H1 (cell line): ENCODE data around the gene ERI2. TPM values are rescaled to one million over a fixed set of nuclear protein-coding genes. Genes with fewer than 3 reads are reported as not detected.

Experiments
- CTCF ChIA-PET: fragments of 300-600 bp; sonication (Branson Sonifier 250); formaldehyde crosslinking; loops from one replicate; lab custom pipeline; 2021; ENCODE audit not compliant: partially characterized antibody; lab: Charles Lee
- POLR2A ChIA-PET: fragments of 300-600 bp; sonication (Branson Sonifier 250); formaldehyde crosslinking; loops from one replicate; lab custom pipeline; 2021; ENCODE audit warnings: inconsistent platforms; ENCODE audit not compliant: partially characterized antibody; lab: Charles Lee
- DNase-seq, 2 experiments: peaks; one replicate each; pipeline versions ENCODE4 v3.0.0 to v3.0.0-alpha.2; 2010 to 2022; ENCODE audit warnings: low spot score in 2 of 2, low read depth in 1 of 2, mixed read lengths in 1 of 2
- FAIRE-seq: peaks from 2 replicates; lab custom pipeline; 2011; peaks lifted over from hg19 to GRCh38; lab: Jason Lieb, UNC
- H2AFZ ChIP-seq: 2 replicates; pipeline ENCODE4 v1.8.1; 2012; ENCODE audit warnings: low read length, inconsistent platforms
- H2AK5ac ChIP-seq: 2 replicates; pipeline ENCODE4 v1.6.1; 2013; ENCODE audit warnings: low read depth, low read length
- H2BK120ac ChIP-seq: replicated peaks from 2 replicates; pipeline ENCODE3; 2013; ENCODE audit warnings: low read depth, low read length, inconsistent platforms
- H2BK12ac ChIP-seq: 2 replicates; pipeline ENCODE4 v1.6.1; 2013; ENCODE audit warnings: low read depth, low read length
- H2BK15ac ChIP-seq: 2 replicates; pipeline ENCODE4 v1.6.1; 2013; ENCODE audit warnings: low read length
- H2BK20ac ChIP-seq: 2 replicates; pipeline ENCODE4 v1.6.1; 2013; ENCODE audit warnings: low read length
- H2BK5ac ChIP-seq: 2 replicates; pipeline ENCODE4 v1.6.1; 2013; ENCODE audit warnings: low read depth, low read length
- H3K14ac ChIP-seq: 2 replicates; pipeline ENCODE4 v1.6.1; 2013; ENCODE audit warnings: inconsistent platforms; ENCODE audit not compliant: insufficient read length
- H3K18ac ChIP-seq: 2 replicates; pipeline ENCODE4 v1.6.1; 2013; ENCODE audit warnings: low read length; ENCODE audit errors: extremely low read depth
- H3K23ac ChIP-seq: 2 replicates; pipeline ENCODE4 v1.6.1; 2013; ENCODE audit warnings: inconsistent platforms; ENCODE audit not compliant: insufficient read length
- H3K23me2 ChIP-seq: 2 replicates; pipeline ENCODE4 v1.6.1; 2013; ENCODE audit warnings: low read depth, low read length
- H3K27ac ChIP-seq: 2 replicates; pipeline ENCODE4 v1.6.1; 2011; ENCODE audit warnings: low read depth, low read length, inconsistent platforms
- H3K27me3 ChIP-seq, 4 experiments: replicated peaks in 1 of 4; 1 replicate in 1 of 4; 2 replicates in 3 of 4; pipeline versions ENCODE4 v1.6.1 to v1.8.1; 2011 to 2013; ENCODE audit warnings: low read length in 3 of 4, mild to moderate bottlenecking in 3 of 4, inconsistent platforms in 2 of 4, mixed read lengths in 2 of 4, moderate library complexity in 1 of 4; ENCODE audit not compliant: control insufficient read depth in 3 of 4, insufficient read depth in 3 of 4; ENCODE audit errors: extremely low read depth in 1 of 4
- H3K36me3 ChIP-seq, 4 experiments: 2 replicates each; pipeline versions ENCODE4 v1.6.1 to v1.8.1; 2011 to 2013; ENCODE audit warnings: mild to moderate bottlenecking in 4 of 4, low read length in 3 of 4, moderate library complexity in 2 of 4, control low read depth in 1 of 4, inconsistent platforms in 1 of 4; ENCODE audit not compliant: insufficient read depth in 4 of 4, control insufficient read depth in 2 of 4
- H3K4ac ChIP-seq: replicated peaks from 2 replicates; pipeline ENCODE3; 2013; ENCODE audit warnings: low read length, low read depth, mixed read lengths, inconsistent platforms; ENCODE audit not compliant: insufficient read length
- H3K4me1 ChIP-seq, 4 experiments: replicated peaks in 1 of 4; 1 replicate in 1 of 4; 2 replicates in 3 of 4; pipeline versions ENCODE4 v1.6.1 to v1.8.1; 2011 to 2013; ENCODE audit warnings: low read length in 3 of 4, inconsistent platforms in 2 of 4, mixed read lengths in 1 of 4; ENCODE audit not compliant: insufficient read depth in 4 of 4, control insufficient read depth in 3 of 4
- H3K4me2 ChIP-seq, 2 experiments: 2 replicates each; pipeline versions ENCODE4 v1.6.1 to v1.8.1; 2011 to 2013; ENCODE audit warnings: low read depth in 2 of 2, low read length in 2 of 2, control low read depth in 1 of 2, inconsistent platforms in 1 of 2, mild to moderate bottlenecking in 1 of 2; ENCODE audit not compliant: insufficient read depth in 1 of 2
- H3K4me3 ChIP-seq, 4 experiments: fragments of 200-600, 300-600 bp in 1 of 4; sonication (generic), shearing (Covaris generic), sonication (Bioruptor Twin) in 1 of 4; 2 replicates each; pipeline versions ENCODE4 v1.5.1 to v1.8.1; 2011 to 2016; ENCODE audit warnings: low read length in 4 of 4, low read depth in 3 of 4, control low read depth in 2 of 4, inconsistent platforms in 2 of 4, mild to moderate bottlenecking in 2 of 4, mixed read lengths in 1 of 4, moderate library complexity in 1 of 4; ENCODE audit not compliant: insufficient read depth in 2 of 4; ENCODE audit errors: extremely low read depth in 1 of 4
- H3K56ac ChIP-seq: replicated peaks from 2 replicates; pipeline ENCODE3; 2013; ENCODE audit warnings: low read depth, mild to moderate bottlenecking, mixed read lengths, low read length, inconsistent platforms; ENCODE audit not compliant: insufficient read length
- H3K79me1 ChIP-seq: 2 replicates; pipeline ENCODE4 v1.6.1; 2013; ENCODE audit warnings: low read depth, low read length, control low read depth
- H3K79me2 ChIP-seq, 2 experiments: 2 replicates each; pipeline versions ENCODE4 v1.6.1 to v1.8.1; 2012 to 2013; ENCODE audit warnings: low read length in 2 of 2, mild to moderate bottlenecking in 2 of 2, inconsistent platforms in 1 of 2; ENCODE audit not compliant: insufficient read depth in 2 of 2, control insufficient read depth in 1 of 2
- H3K9ac ChIP-seq, 4 experiments: replicated peaks in 1 of 4; 1 replicate in 1 of 4; 2 replicates in 3 of 4; pipeline versions ENCODE4 v1.6.1 to v1.8.1; 2011 to 2013; ENCODE audit warnings: low read depth in 3 of 4, low read length in 3 of 4, control low read depth in 2 of 4, mild to moderate bottlenecking in 2 of 4, moderate library complexity in 2 of 4, inconsistent platforms in 1 of 4; ENCODE audit errors: extremely low read depth in 1 of 4
- H3K9me3 ChIP-seq, 2 experiments: 2 replicates each; pipeline versions ENCODE4 v1.6.1 to v1.8.1; 2012 to 2013; ENCODE audit warnings: mild to moderate bottlenecking in 2 of 2, moderate library complexity in 2 of 2, control low read depth in 1 of 2, inconsistent platforms in 1 of 2, low read depth in 1 of 2, low read length in 1 of 2, mixed read lengths in 1 of 2; ENCODE audit not compliant: insufficient read depth in 2 of 2
- H4K20me1 ChIP-seq, 2 experiments: replicated peaks in 1 of 2; 2 replicates each; pipeline versions ENCODE3 to v1.8.1; 2011 to 2013; ENCODE audit warnings: inconsistent platforms in 2 of 2, low read length in 2 of 2, mild to moderate bottlenecking in 1 of 2; ENCODE audit not compliant: insufficient read depth in 2 of 2, control insufficient read depth in 1 of 2
- H4K5ac ChIP-seq: 2 replicates; pipeline ENCODE4 v1.6.1; 2013; ENCODE audit warnings: low read length, low read depth, mixed read lengths, inconsistent platforms; ENCODE audit not compliant: insufficient read length
- H4K8ac ChIP-seq: 2 replicates; pipeline ENCODE4 v1.8.0; 2013; ENCODE audit warnings: mild to moderate bottlenecking, moderate library complexity, low read length, inconsistent platforms; ENCODE audit not compliant: insufficient read depth; ENCODE audit errors: extremely low read depth
- H4K91ac ChIP-seq: replicated peaks from 2 replicates; pipeline ENCODE3; 2013; ENCODE audit warnings: low read length, mixed read lengths, inconsistent platforms; ENCODE audit not compliant: insufficient read length
- ASH2L ChIP-seq: fragments of 200-600, 300-600 bp; sonication (generic); IDR thresholded peaks from one replicate; pipeline ENCODE4 v1.7.1; 2017; ENCODE audit warnings: low read length
- CEBPB ChIP-seq: IDR thresholded peaks from 2 replicates; pipeline ENCODE4 v1.6.1; 2012; ENCODE audit warnings: low read depth, low read length
- CHD1 ChIP-seq: IDR thresholded peaks from 2 replicates; pipeline ENCODE4 v1.6.1; 2012; ENCODE audit warnings: low read depth, low read length, improper control_type of control experiment
- GABPA ChIP-seq: IDR thresholded peaks from 2 replicates; pipeline ENCODE4 v1.6.1; 2011; ENCODE audit warnings: mild to moderate bottlenecking, low read length, moderate library complexity, borderline replicate concordance; ENCODE audit not compliant: insufficient read depth
- JUND ChIP-seq: IDR thresholded peaks from 2 replicates; pipeline ENCODE4 v1.6.1; 2011; ENCODE audit warnings: mild to moderate bottlenecking, improper control_type of control experiment, low read length
- MAFK ChIP-seq: IDR thresholded peaks from 2 replicates; pipeline ENCODE4 v1.6.1; 2012; ENCODE audit warnings: low read depth, mild to moderate bottlenecking, improper control_type of control experiment, low read length
- NRF1 ChIP-seq: IDR thresholded peaks from 2 replicates; pipeline ENCODE4 v1.6.1; 2011; ENCODE audit warnings: mild to moderate bottlenecking, low read depth, low read length, improper control_type of control experiment
- RFX5 ChIP-seq: IDR thresholded peaks from 2 replicates; pipeline ENCODE4 v1.6.1; 2011; ENCODE audit warnings: low read depth, low read length, improper control_type of control experiment, borderline replicate concordance
- SP2 ChIP-seq: IDR thresholded peaks from 2 replicates; pipeline ENCODE4 v1.6.1; 2012; ENCODE audit warnings: mild to moderate bottlenecking, low read length, inconsistent platforms
- SRF ChIP-seq: IDR thresholded peaks from 2 replicates; pipeline ENCODE4 v1.6.1; 2011; ENCODE audit warnings: mild to moderate bottlenecking, low read depth, low read length, moderate library complexity
- TEAD4 ChIP-seq: IDR thresholded peaks from 2 replicates; pipeline ENCODE4 v1.6.1; 2012; ENCODE audit warnings: low read depth, low read length, inconsistent platforms, mixed read lengths
- WGBS, 2 experiments: shearing (Covaris generic) in 1 of 2; methylation state at CpG; one replicate each; pipeline versions ENCODE4 v1.1.6 to v1.1.7; 2013 to 2015; ENCODE audit warnings: low lambda C conversion rate in 2 of 2, mixed read lengths in 2 of 2, inconsistent platforms in 1 of 2, low coverage in 1 of 2, missing lambda C conversion rate in 1 of 2; ENCODE audit not compliant: insufficient replicate concordance in 2 of 2, insufficient coverage in 1 of 2, insufficient read length in 1 of 2; ENCODE audit errors: extremely low coverage in 1 of 2, missing lambda C conversion rate in 1 of 2; 5-methylcytosine and 5-hydroxymethylcytosine counted together
- polyA plus RNA-seq, 7 experiments: library from polyadenylated mRNA; depleted of rRNA in 3 of 7; stranded (reverse) in 5 of 7; unstranded in 2 of 7; fragments of >200 nt in 5 of 7; fragments of 200-250 nt in 2 of 7; gene quantifications; 1 replicate in 5 of 7; 2 replicates in 1 of 7; 4 replicates in 1 of 7; pipeline versions ENCODE4 v1.2.1 to v1.2.3, GENCODE V29; 2011 to 2013; ENCODE audit warnings: missing spikeins in 2 of 7, mixed read lengths in 2 of 7
- total RNA-seq: library from RNA; stranded (reverse); fragmentation: NEBNext Ultra II Directional; extraction: Animal tissue kit (Norgen Biotek cat#: 25700); gene quantifications from 2 replicates; pipeline ENCODE4 v1.2.1, GENCODE V29; 2021
- TF ChIP-seq, protein P1 (sequence below): IDR thresholded peaks from 2 replicates; pipeline ENCODE4 v1.6.1; 2012; ENCODE audit warnings: low read length, inconsistent platforms

The ERI2 gene
- total and polyA plus RNA-seq, 2 of the 8 experiments (the other 6 are each of a cell fraction or from before 2014, with no cell fraction given) = 11.0 to 12.6 TPM

DNA sequence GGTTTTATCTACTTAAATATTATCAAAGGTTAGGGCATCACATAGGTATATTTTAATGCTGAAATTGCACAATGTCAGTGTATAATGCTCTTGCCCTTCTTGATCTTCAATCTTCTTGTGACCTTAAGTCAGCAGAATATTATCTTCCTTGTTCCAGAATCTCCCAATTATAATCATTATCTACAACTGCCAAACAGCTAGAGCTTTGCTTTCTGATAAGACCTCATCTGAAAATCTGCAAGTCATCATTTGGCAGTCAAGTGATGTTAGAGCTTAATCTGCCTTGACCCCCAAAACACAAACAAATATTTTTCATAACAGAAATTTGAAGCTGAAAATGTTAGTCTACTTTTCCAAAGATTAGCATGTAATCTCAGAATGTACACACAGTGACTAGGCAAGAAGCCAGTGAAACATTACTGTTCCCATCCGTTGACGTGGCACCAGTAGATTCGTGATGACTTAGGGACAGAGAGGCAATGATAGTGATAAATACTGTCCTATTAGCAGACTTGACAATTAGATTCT is 19.8 kb upstream of the ERI2 start:
- Histone ChIP-seq H2AFZ (no peak overlapping the region), H3K36me3 (peaks cover 0 to 26% (median 0%) of the 10 kb centered on the region in 4 experiments; a peak in 5 of 8 replicates), H3K9me3 (no peaks in the 10 kb centered on the region), H3K14ac (no peak overlapping the region), H3K23ac (no peak overlapping the region), H2AK5ac (no peak overlapping the region), H4K91ac (no peak overlapping the region), H2BK5ac (no peak overlapping the region), H4K8ac (no peak overlapping the region), H3K4me3 (no peak overlapping the region), H2BK12ac (no peak overlapping the region), H3K18ac (no peak overlapping the region), H3K79me2 (no peaks in the 10 kb centered on the region), H3K27me3 (no peaks in the 10 kb centered on the region), H3K4me2 (no peak overlapping the region), H3K27ac (no peak overlapping the region), H3K4ac (no peak overlapping the region), H3K79me1 (no peaks in the 10 kb centered on the region), H4K5ac (no peak overlapping the region), H3K56ac (no peak overlapping the region), H2BK20ac (no peak overlapping the region), H2BK120ac (no peak overlapping the region), H2BK15ac (no peak overlapping the region), H3K9ac (no peak overlapping the region), H4K20me1 (no peaks in the 10 kb centered on the region), H3K23me2 (no peaks in the 10 kb centered on the region), H3K4me1 (no peaks in the 10 kb centered on the region)
- ChIA-PET CTCF (interaction anchor here (1.1 to 1.7 kb wide), 5 partner anchors 14 to 474 kb away, joined by 3 to 4 read pairs (median 4); no protein-coding TSS in a partner anchor), POLR2A (interaction anchor here (1.1 kb wide), 1 partner anchor 74 kb away, joined by 3 read pairs; the partner anchor contains the start of genes DCUN1D3 and LYRM1)
- 91% methylated on average over 3 of the region's 3 CpGs; no CpG with 5 or more reads in 1 of the 2 experiments for WGBS, 2 experiments
- DNase-seq (no peak), FAIRE-seq (no peak)
- TF ChIP-seq CEBPB (no peak), SP2 (no peak), MAFK (no peak), CHD1 (no peak), SRF (no peak), NRF1 (no peak), JUND (no peak), TEAD4 (no peak), RFX5 (no peak), GABPA (no peak), ASH2L (no peak)
- TF ChIP-seq, protein P1, sequence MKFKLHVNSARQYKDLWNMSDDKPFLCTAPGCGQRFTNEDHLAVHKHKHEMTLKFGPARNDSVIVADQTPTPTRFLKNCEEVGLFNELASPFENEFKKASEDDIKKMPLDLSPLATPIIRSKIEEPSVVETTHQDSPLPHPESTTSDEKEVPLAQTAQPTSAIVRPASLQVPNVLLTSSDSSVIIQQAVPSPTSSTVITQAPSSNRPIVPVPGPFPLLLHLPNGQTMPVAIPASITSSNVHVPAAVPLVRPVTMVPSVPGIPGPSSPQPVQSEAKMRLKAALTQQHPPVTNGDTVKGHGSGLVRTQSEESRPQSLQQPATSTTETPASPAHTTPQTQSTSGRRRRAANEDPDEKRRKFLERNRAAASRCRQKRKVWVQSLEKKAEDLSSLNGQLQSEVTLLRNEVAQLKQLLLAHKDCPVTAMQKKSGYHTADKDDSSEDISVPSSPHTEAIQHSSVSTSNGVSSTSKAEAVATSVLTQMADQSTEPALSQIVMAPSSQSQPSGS = no peak
